GM23248 (cell line): ENCODE results near the gene GAREM2. TPM values are rescaled to one million over a fixed set of nuclear protein-coding genes. Genes with fewer than 3 reads are reported as not detected.

Experiments
- DNase-seq: peaks from one replicate; pipeline ENCODE4 v3.0.0-alpha.2; 2015
- H2AFZ ChIP-seq: fragments of 200-600 bp; sonication (generic); 2 replicates; pipeline ENCODE4 v1.6.1; 2016; ENCODE audit warnings: antibody characterized with exemption
- H3F3A ChIP-seq: fragments of 200-600 bp; sonication (generic); 2 replicates; pipeline ENCODE4 v1.6.1; 2016; ENCODE audit warnings: mild to moderate bottlenecking, antibody characterized with exemption, mixed run types; ENCODE audit not compliant: insufficient read depth
- H3K27ac ChIP-seq: fragments of 200-600 bp; sonication (generic); 2 replicates; pipeline ENCODE4 v1.5.1; 2016; ENCODE audit warnings: mild to moderate bottlenecking
- H3K27me3 ChIP-seq: fragments of 200-600 bp; sonication (generic); replicated peaks from 2 replicates; pipeline ENCODE4 v1.6.1; 2016; ENCODE audit warnings: mild to moderate bottlenecking; ENCODE audit not compliant: insufficient read depth
- H3K36me3 ChIP-seq: fragments of 200-600 bp; sonication (generic); 2 replicates; pipeline ENCODE4 v1.6.1; 2016; ENCODE audit warnings: low read depth, mild to moderate bottlenecking
- H3K4me1 ChIP-seq: fragments of 200-600 bp; sonication (generic); 2 replicates; pipeline ENCODE4 v1.6.1; 2016; ENCODE audit warnings: mild to moderate bottlenecking; ENCODE audit not compliant: insufficient read depth
- H3K4me2 ChIP-seq: fragments of 200-600 bp; sonication (generic); one replicate; pipeline ENCODE4 v1.6.1; 2016; ENCODE audit warnings: mild to moderate bottlenecking; ENCODE audit not compliant: unreplicated experiment
- H3K4me3 ChIP-seq: fragments of 200-600 bp; sonication (generic); 2 replicates; pipeline ENCODE4 v1.5.1; 2016; ENCODE audit warnings: mild to moderate bottlenecking
- H3K79me2 ChIP-seq: fragments of 200-600 bp; sonication (generic); 2 replicates; pipeline ENCODE4 v1.6.1; 2016; ENCODE audit warnings: mild to moderate bottlenecking; ENCODE audit not compliant: insufficient read depth
- H3K9ac ChIP-seq: fragments of 200-600 bp; sonication (generic); 2 replicates; pipeline ENCODE4 v1.6.1; 2016; ENCODE audit warnings: mild to moderate bottlenecking
- H3K9me2 ChIP-seq: fragments of 200-600 bp; sonication (generic); 2 replicates; pipeline ENCODE4 v1.6.1; 2016; ENCODE audit warnings: mixed run types, mild to moderate bottlenecking, moderate library complexity; ENCODE audit not compliant: insufficient read depth
- H3K9me3 ChIP-seq: fragments of 200-600 bp; sonication (generic); one replicate; pipeline ENCODE4 v1.6.1; 2017; ENCODE audit warnings: low read depth
- H4K20me1 ChIP-seq: fragments of 200-600 bp; sonication (generic); 2 replicates; pipeline ENCODE4 v1.6.0; 2016; ENCODE audit not compliant: insufficient read depth
- EZH2 ChIP-seq: fragments of 200-600 bp; sonication (generic); IDR thresholded peaks from 2 replicates; pipeline ENCODE4 v1.6.1; 2018; ENCODE audit warnings: antibody characterized with exemption, mild to moderate bottlenecking; ENCODE audit not compliant: insufficient read depth, poor library complexity, severe bottlenecking
- EZH2phosphoT487 ChIP-seq: fragments of 200-600 bp; sonication (generic); IDR thresholded peaks from 2 replicates; pipeline ENCODE4 v1.6.1; 2018; ENCODE audit warnings: antibody characterized with exemption, moderate library complexity, mild to moderate bottlenecking, low read depth; ENCODE audit not compliant: insufficient read depth
- WGBS, 2 experiments: methylation state at CpG; one replicate each; pipeline ENCODE4 v1.1.6; 2015 to 2017; ENCODE audit warnings: low lambda C conversion rate in 2 of 2, low coverage in 1 of 2; ENCODE audit errors: missing lambda C conversion rate in 2 of 2; 5-methylcytosine and 5-hydroxymethylcytosine counted together
- in situ Hi-C: fragments of 300-500 bp; cut with MboI; formaldehyde crosslinking; loops from 2 replicates; pipeline ENCODE4 v1.15.0; 2020
- polyA plus RNA-seq: library from polyadenylated mRNA; unstranded; fragments of >200 nt; fragmentation: Nextera tagmentation; extraction: Ambion mirVana; gene quantifications from 2 replicates; pipeline ENCODE4 v1.2.1, GENCODE V29; 2016
- total RNA-seq: library from RNA; depleted of rRNA; stranded (reverse); fragments of >200 nt; shearing (Covaris generic); gene quantifications from 2 replicates; pipeline ENCODE4 v1.2.3, GENCODE V29; 2014

GAREM2 gene
- total and polyA plus RNA-seq, 2 experiments from 2014 or later: 2.5 to 5.9 TPM

DNA sequence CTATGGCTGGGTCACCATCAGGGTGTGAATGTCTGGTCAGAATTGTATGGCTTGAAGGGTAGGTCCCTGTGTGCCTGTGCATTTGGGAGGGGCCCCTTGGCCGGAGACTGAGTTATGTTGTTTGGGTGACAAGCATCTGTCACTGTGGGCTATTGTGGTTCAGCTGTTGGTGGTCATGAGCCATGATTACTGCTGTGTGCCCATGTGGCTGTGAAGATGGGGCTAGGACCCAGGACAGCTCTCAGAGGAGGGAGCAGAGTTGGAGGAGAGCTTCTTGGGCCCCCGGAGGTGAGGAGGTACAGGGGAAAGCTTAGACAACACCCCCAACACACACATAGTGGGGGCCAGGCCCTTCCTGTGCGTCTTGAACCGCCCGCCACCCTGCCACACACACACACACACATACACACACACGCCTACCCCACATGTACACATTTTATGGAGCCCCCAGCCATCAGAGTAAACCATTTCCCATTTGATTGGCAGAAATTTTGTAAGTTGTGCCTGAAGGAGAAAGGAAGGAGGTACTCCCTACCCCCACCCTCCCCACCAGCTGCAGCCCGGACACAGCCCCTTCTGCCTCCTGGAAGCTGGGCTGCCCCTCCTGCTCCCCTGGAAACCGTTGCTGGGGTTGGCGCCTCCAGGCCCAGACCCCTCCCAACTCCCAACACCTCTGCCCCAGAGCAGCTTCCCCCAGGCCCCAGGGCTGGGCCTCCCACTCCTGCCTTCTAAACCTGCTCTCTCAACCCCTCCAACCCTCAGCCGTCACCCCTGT, 2.0 kb downstream of the GAREM2 start:
- DNase-seq: no peak
- in situ Hi-C loops: no loop called here
- Histone ChIP-seq H3K79me2 (no peaks in the 10 kb centered on the region), H3K4me1 (no peaks in the 10 kb centered on the region), H3K9ac (no peak overlapping the region), H2AFZ (no peak overlapping the region), H3K27ac (no peak overlapping the region), H3F3A (no peaks in the 10 kb centered on the region), H3K27me3 (peaks cover 24% of the 10 kb centered on the region), H3K4me2 (no peak overlapping the region), H3K9me2 (no peaks in the 10 kb centered on the region), H3K9me3 (no peaks in the 10 kb centered on the region), H3K4me3 (no peak overlapping the region), H3K36me3 (no peaks in the 10 kb centered on the region), H4K20me1 (no peaks in the 10 kb centered on the region)
- WGBS, 2 experiments: 70 to 79% methylated on average over 7 to 10 of the region's 10 CpGs
- TF ChIP-seq EZH2 (no peak), EZH2phosphoT487 (no peak)

DNA sequence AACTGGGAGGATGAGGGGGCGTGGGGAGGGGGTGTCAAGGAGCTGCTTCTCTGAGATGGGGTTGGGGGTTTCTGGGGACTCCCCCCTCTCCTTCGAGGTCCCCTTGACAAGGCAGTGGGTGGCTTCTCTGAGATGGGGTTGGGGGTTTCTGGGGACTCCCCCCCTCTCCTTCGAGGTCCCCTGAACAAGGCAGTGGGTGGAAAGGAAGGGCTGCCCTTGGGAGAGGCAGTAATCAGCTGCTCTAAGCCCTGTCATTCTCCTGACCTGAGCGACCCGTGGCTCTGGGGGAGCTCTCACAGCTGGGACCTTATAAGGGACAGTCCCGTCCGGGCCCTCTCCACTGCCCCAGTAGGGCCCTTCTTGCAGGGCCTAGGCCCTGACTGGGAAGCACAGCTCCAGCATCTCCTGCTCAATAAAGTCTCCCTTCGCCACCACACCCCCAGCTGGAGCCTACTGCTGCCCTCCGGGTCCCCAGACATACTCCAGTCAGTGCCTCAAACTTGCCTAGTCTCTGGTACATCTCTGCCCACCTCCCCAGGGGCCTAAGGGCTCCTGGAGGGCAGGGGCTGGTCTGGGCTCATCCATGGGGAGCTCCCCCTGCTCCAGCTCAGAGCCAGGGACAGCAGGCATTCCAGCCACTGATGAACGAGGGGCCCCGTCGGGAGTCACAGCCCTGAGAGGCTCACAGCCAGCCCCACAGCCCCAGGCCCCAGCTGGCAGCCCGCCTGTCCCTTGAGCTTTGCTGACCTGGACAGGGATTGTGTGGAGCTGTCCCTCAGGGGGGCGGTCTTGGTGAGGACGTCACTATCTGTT, 2.8 kb downstream of the GAREM2 start:
- 62 to 66% methylated on average over 14 of the region's 15 CpGs for WGBS, 2 experiments
- Histone ChIP-seq H2AFZ (no peak overlapping the region), H3F3A (no peaks in the 10 kb centered on the region), H3K27ac (no peak overlapping the region), H3K9ac (no peak overlapping the region), H3K4me3 (no peak overlapping the region), H3K36me3 (no peaks in the 10 kb centered on the region), H3K4me1 (no peaks in the 10 kb centered on the region), H3K9me3 (no peaks in the 10 kb centered on the region), H3K79me2 (no peaks in the 10 kb centered on the region), H3K9me2 (no peaks in the 10 kb centered on the region), H4K20me1 (no peaks in the 10 kb centered on the region), H3K4me2 (no peak overlapping the region), H3K27me3 (peaks cover 24% of the 10 kb centered on the region)
- no peak for DNase-seq
- in situ Hi-C loops: no loop called here
- TF ChIP-seq EZH2 (no peak), EZH2phosphoT487 (no peak)

DNA sequence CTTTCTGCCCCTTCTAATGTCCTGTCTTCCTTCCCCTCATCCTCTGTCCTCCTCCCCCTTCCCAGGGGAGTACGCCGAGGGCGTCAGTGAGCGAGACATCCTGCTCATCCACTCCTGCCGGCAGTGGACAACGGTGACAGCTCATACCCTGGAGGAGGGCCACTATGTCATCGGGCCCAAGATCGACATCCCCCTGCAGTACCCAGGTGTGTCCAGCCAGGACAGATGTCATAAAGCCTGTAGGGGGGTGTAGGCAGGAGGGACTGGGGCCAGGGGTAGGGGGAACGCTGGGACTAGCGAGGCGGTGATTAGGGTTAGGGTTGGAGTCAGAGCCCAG, 3.4 kb downstream of the GAREM2 start:
- no peak overlapping the region for H2AFZ ChIP-seq

DNA sequence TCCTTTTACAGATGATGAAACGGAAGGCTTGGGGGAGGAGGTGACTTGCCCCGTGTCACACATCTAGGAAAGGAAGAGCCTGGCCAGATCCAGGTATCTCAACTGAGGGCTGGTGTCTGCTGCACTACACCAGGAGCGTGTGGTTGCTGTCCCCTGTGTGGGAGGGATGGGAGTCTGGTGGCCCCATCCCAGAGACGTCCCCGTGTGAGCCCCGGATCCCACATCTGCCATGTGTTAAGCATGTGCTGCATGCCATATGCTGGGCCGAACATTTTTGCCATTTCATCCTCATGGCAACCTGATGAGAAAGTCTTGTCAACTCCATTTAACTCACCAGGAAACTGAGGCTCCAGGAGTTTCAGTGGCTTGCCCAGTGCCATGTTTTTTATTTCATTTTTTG, 4.2 kb downstream of the GAREM2 start:
- no peak overlapping the region for H3K4me3 ChIP-seq
- H3K27me3 ChIP-seq: peaks cover 19% of the 10 kb centered on the region
- DNase-seq: no peak
- H3K9me2 ChIP-seq: no peaks in the 10 kb centered on the region
- WGBS, 2 experiments: 44 to 56% methylated on average over 7 of the region's 7 CpGs
- TF ChIP-seq EZH2: no peak
- TF ChIP-seq EZH2phosphoT487: no peak
- no peaks in the 10 kb centered on the region for H3K4me1 ChIP-seq
- H3F3A ChIP-seq: no peaks in the 10 kb centered on the region
- H3K27ac ChIP-seq: no peak overlapping the region
- H2AFZ ChIP-seq: no peak overlapping the region
- no peaks in the 10 kb centered on the region for H3K79me2 ChIP-seq
- H3K36me3 ChIP-seq: no peaks in the 10 kb centered on the region
- no peak overlapping the region for H3K9ac ChIP-seq
- no peaks in the 10 kb centered on the region for H3K9me3 ChIP-seq
- H4K20me1 ChIP-seq: no peaks in the 10 kb centered on the region
- in situ Hi-C loops: no loop called here
- no peak overlapping the region for H3K4me2 ChIP-seq

More for the DNA sequence above, 3.4 kb downstream of the GAREM2 start:
- DNase-seq: no peak
- Histone ChIP-seq H4K20me1 (no peaks in the 10 kb centered on the region), H3K27me3 (peaks cover 24% of the 10 kb centered on the region), H3K36me3 (no peaks in the 10 kb centered on the region), H3K9ac (no peak overlapping the region), H3K4me3 (no peak overlapping the region), H3K4me1 (no peaks in the 10 kb centered on the region), H3K79me2 (no peaks in the 10 kb centered on the region), H3K9me3 (no peaks in the 10 kb centered on the region), H3K9me2 (no peaks in the 10 kb centered on the region), H3K4me2 (no peak overlapping the region), H3F3A (no peaks in the 10 kb centered on the region), H3K27ac (no peak overlapping the region)
- TF ChIP-seq EZH2phosphoT487 (no peak), EZH2 (no peak)
- in situ Hi-C loops: no loop called here
- WGBS, 2 experiments: 84 to 88% methylated on average over 8 to 11 of the region's 11 CpGs
